HG03108 (cell line): ENCODE measurements around the gene KIF18A.

Source experiments
- ATAC-seq: cut with Tn5 transposase; IDR thresholded peaks from one replicate; pipeline ENCODE4 v1.9.1; 2021; ENCODE audit warnings: moderate library complexity; ENCODE audit not compliant: unreplicated experiment

Gene KIF18A

GRCh38 chr11:28048812-28049211 is 59.1 kb downstream of the KIF18A start:
- no peak for ATAC-seq

- ATAC-seq, result no peak
These were observed 63.8 kb downstream of the KIF18A start for GRCh38 chr11:28043930-28044709.

DNA sequence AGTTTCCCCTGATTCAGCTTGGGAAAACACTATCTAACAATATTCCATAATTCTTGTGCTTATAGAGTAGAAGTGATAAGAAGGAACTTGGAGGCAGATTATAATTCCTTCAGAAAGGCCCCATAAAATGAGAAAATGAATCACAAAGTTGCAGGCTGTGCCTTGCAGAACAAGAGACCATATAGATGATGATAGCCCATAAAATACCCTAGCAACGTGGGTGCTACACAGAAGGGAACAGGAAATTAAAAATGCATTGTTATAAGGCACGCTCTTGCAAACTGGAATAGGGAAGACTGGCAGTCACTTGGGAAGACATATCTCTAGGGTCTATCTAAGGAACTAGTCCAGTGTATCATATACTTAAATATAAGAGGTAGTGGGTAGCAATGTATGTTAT is 67.6 kb downstream of the KIF18A start:
- no peak for ATAC-seq

- ATAC-seq, result no peak
These were observed 69.2 kb downstream of the KIF18A start for GRCh38 chr11:28038775-28039174.

DNA sequence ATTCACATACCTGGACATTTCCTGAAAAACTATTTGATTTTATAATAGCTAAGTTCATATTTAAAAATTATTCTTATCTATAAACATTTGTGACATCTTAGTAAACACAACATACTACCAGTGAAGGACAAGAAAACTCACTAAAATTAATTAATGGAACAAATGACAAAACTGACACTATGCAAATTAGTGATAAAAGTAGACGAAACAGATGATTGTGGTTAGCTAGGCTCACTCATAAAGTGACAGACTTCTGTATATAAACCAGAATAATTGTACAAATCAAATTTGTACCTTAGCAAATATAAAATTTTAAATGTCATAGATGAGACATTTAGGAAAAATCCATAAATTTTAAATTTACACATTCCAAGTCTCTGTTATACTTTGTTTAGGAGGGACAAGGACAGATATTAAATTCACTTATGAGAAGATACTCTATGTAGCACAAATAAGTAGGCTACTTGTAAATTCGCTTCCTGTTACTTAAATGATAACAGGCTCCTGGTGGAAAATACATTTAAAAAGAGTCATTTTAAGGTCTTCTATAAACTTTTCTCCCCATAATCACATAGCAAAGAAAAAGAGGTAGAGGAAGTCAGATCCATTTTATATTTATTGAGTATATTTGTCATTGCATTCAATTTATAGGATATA is 81.2 kb downstream of the KIF18A start:
- ATAC-seq, result no peak

- no peak for ATAC-seq
These were observed 90.1 kb downstream of the KIF18A start for GRCh38 chr11:28017816-28018215.

GRCh38 chr11:28011813-28012212 is 96.1 kb downstream of the KIF18A start:
- no peak for ATAC-seq

DNA sequence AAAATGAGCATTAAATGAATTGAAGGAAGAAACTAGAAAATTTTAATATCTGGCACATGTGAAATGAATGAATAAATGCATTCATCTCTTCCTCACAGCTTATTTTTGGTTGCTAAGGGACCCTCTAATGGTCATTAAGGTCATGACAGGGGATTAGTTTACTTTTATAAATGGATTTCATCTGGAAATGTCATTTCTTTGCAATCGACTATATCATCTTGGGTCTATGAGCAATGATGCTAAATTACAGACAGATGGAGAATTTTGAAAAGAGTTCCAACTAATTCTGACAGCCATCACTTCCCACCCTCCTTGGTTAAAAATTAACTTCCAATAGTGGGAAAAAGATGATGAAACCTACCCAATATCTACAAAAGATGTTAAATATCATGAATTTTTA is 98.0 kb downstream of the KIF18A start:
- no peak for ATAC-seq

GRCh38 chr11:28009388-28009787 is 98.6 kb downstream of the KIF18A start:
- no peak for ATAC-seq

GRCh38 chr11:28003615-28004014 is 104.3 kb downstream of the KIF18A start:
- ATAC-seq, result no peak

DNA sequence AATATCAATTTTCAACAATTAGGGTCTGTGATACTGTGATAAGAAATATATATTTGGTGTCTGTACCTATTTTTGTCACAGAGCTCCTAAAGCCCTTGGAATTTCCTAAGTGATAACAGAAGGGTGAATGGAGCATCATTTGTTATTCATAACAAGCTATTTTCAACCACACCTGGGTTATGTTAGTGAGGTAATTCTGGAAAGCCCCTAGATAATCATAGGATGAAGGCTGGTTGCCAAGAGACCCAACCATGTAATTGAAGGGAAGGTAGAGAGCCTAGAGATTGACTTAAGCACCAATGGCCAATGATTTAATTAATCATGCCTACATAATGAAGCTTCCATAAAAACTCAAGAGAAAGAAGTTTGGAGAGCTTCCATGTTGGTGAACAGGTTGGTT is 109.4 kb downstream of the KIF18A start:
- no peak for ATAC-seq

- ATAC-seq, result no peak
These were observed 110.6 kb downstream of the KIF18A start for GRCh38 chr11:27997344-27997743.

- ATAC-seq, result no peak
These were observed 111.9 kb downstream of the KIF18A start for GRCh38 chr11:27996066-27996465.

GRCh38 chr11:27995083-27995482 is 112.9 kb downstream of the KIF18A start:
- no peak for ATAC-seq

DNA sequence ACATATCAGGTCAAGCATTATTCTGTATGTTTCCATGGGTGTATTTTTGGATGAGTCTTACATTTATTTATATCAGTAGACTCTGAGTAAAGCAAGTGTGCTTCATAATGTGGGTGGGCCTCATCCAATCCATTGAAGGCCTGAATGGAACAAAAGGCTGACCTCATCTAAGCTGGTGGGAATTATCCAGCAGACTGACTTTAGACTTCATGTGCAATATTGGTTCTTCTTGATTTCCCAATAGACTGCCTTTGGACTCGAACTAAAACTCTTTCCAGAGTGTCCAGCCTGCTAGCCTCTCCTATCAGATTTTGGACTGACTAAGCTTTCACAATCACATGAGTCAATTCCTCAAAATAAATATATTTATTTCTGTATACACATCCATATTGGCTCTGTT is 116.2 kb downstream of the KIF18A start:
- no peak for ATAC-seq

- ATAC-seq, result no peak
These were observed 130.4 kb downstream of the KIF18A start for GRCh38 chr11:27977527-27977926.

DNA sequence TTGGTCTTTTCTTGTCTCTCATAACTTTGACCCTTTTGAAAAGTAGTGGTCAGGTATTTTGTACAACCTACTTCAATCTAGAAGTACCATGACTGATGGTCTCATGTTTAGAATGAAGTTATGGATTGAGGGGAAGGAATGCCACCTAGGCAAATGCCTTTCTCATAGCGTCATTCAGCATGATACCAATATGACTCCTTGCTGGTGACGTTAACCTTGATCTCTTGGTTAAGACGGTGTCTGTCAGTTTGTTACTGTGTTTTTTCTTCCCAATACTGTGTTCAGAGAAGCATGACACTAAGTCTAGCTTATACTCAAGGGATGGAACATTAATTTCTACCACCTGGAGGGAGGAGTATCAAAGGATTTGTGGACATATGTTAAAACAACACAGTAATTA is 130.9 kb downstream of the KIF18A start:
- ATAC-seq, result no peak

- ATAC-seq, result no peak
These were observed 131.7 kb downstream of the KIF18A start for GRCh38 chr11:27976262-27976661.

- no peak for ATAC-seq
These were observed 134.0 kb downstream of the KIF18A start for GRCh38 chr11:27973851-27974536.

DNA sequence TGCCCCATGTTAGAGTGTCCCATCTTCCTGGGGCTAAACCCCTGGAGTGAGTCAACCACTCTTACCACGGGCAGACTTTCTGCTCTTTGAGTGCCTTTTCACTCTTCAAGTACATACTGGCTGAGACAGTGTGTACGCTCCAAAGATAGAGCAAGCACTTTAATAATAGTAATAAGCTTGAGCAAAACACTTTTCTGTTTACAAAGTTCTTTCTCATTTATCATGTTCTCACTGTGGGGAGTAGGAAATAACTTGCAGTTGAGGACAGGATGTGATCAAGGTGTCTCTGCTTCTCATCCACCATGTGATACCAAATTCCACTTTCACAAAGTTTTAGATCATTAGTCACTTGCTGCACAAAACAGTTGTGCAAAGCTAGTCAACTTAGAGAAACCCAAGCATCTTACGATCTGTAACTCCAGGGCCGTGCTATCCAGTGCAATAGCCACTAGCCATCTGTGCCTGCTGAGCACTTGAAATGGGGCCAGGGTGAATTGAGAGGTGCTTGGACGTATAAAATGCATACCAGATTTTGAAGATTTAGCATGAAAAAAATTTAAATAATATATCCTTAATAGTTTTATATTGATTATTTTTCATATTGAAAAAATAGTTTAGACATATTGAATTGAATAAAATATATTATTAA is 135.3 kb downstream of the KIF18A start:
- no peak for ATAC-seq

DNA sequence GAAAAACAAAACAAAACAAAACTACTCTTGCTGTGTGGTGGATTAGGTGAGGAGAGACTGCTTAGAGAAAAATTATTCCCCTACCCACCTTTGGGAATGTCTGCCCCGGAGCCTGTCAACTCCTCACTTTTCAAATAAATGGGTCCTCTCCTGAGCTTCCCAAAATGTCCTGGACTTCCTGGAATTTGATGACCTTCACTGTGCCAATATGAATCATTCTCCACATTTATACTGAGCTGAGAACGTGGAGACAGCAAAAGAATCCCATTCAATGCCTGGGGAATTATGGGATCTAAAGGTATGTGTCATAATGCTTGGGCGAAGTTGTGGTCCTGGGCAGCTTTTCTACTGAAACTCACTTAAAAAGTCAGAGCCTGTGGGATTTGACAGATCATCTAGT is 136.8 kb downstream of the KIF18A start:
- ATAC-seq, result no peak
